ENCODE measurements around the gene AUNIP. TPM values are rescaled to one million over a fixed set of nuclear protein-coding genes. Genes with fewer than 3 reads are reported as not detected.

AUNIP gene
- total RNA-seq, 1 experiment from 2014 or later: 17.6 TPM

- H3K4me2 ChIP-seq (ENCODE audit: low read length): peak within 1 kb of the TSS; percentile 97
- intact Hi-C loops (cut with micrococcal nuclease): loop anchor here (10.0 kb wide), 1 partner anchor 105 kb away; no protein-coding TSS in a partner anchor
- peak within 1 kb of the TSS; percentile 75 for H3K9ac ChIP-seq (ENCODE audit: low read length)
- peaks cover 16% of the 10 kb centered on the region; the same call in 1 of the 2 replicates for H3K4me1 ChIP-seq (ENCODE audit: insufficient read depth, low read length)
- H4K20me1 ChIP-seq (ENCODE audit: low read length): no peaks in the 10 kb centered on the region
- H3K4me3 ChIP-seq (ENCODE audit: low read length): peak within 1 kb of the TSS; percentile 78
- no peaks in the 10 kb centered on the region for H3K9me3 ChIP-seq (ENCODE audit: low read length)
- ATAC-seq: peak; percentile 75
- CTCF ChIA-PET: interaction anchor here (0.8 kb wide), 1 partner anchor 191 kb away, joined by 4 read pairs; no protein-coding TSS in a partner anchor
- no peaks in the 10 kb centered on the region for H3K36me3 ChIP-seq (ENCODE audit: low read depth, low read length)
- TF ChIP-seq EZH2 (IDR thresholded peaks at IDR 0.05; ENCODE audit: low read length, unreplicated experiment): no peak
- TF ChIP-seq EZH2phosphoT487 (IDR thresholded peaks at IDR 0.05; ENCODE audit: borderline replicate concordance, low read length): no peak
- no peak for TF ChIP-seq CTCF (conservative IDR thresholded peaks at IDR 0.05; ENCODE audit: low read depth, low read length)
- DNase-seq: peak; percentile 39
- BruUV-seq (replicated peaks): no TSS peak
- peaks cover 6% of the 10 kb centered on the region; the same call in 1 of the 2 replicates for H3K79me2 ChIP-seq (ENCODE audit: low read length)
- no peak within 1 kb of the TSS for H3K27ac ChIP-seq (ENCODE audit: low read length)
- peak within 1 kb of the TSS; percentile 86 for H2AFZ ChIP-seq (ENCODE audit: low read length)
- no peaks in the 10 kb centered on the region for H3K9me2 ChIP-seq (replicated peaks; ENCODE audit: low read length)
- POLR2A ChIA-PET (ENCODE audit: unreplicated experiment): no interaction called here
- no peaks in the 10 kb centered on the region for H3F3A ChIP-seq (ENCODE audit: low read length, unreplicated experiment)
- no peaks in the 10 kb centered on the region for H3K27me3 ChIP-seq (ENCODE audit: low read length)
Measured at GRCh38 chr1:25799935-25800702, 59.1 kb downstream of the AUNIP start, which contains the start of gene SELENON. TSS of gene SELENON (plus strand) at chr1:25800193. CDS start at chr1:25800231, 38 bp downstream.

GRCh38 chr1:25799352-25799934, 59.8 kb downstream of the AUNIP start:
- TF ChIP-seq CTCF (conservative IDR thresholded peaks at IDR 0.05; ENCODE audit: low read depth, low read length) (no peak), EZH2 (IDR thresholded peaks at IDR 0.05; ENCODE audit: low read length, unreplicated experiment) (no peak), EZH2phosphoT487 (IDR thresholded peaks at IDR 0.05; ENCODE audit: borderline replicate concordance, low read length) (no peak)
- no peak for DNase-seq
- H3K9ac ChIP-seq (ENCODE audit: low read length): peak overlapping the region; percentile 51
- H3K4me3 ChIP-seq (ENCODE audit: low read length): peak overlapping the region; percentile 61
- H3K27ac ChIP-seq (ENCODE audit: low read length): no peak overlapping the region
- H3K9me3 ChIP-seq (ENCODE audit: low read length): no peaks in the 10 kb centered on the region
- H3K4me2 ChIP-seq (ENCODE audit: low read length): peak overlapping the region; percentile 83
- H3K9me2 ChIP-seq (replicated peaks; ENCODE audit: low read length): no peaks in the 10 kb centered on the region
- BruUV-seq (replicated peaks): TSS peak; percentile 80
- peak overlapping the region; percentile 86 for H2AFZ ChIP-seq (ENCODE audit: low read length)
- no peaks in the 10 kb centered on the region for H3F3A ChIP-seq (ENCODE audit: low read length, unreplicated experiment)
- H3K36me3 ChIP-seq (ENCODE audit: low read depth, low read length): no peaks in the 10 kb centered on the region
- ChIA-PET CTCF (interaction anchor here (0.8 kb wide), 1 partner anchor 191 kb away, joined by 4 read pairs; no protein-coding TSS in a partner anchor), POLR2A (ENCODE audit: unreplicated experiment) (no interaction called here)
- ATAC-seq: no peak
- H3K79me2 ChIP-seq (ENCODE audit: low read length): peaks cover 6% of the 10 kb centered on the region; the same call in 1 of the 2 replicates
- no peaks in the 10 kb centered on the region for H4K20me1 ChIP-seq (ENCODE audit: low read length)
- peaks cover 16% of the 10 kb centered on the region; the same call in 1 of the 2 replicates for H3K4me1 ChIP-seq (ENCODE audit: insufficient read depth, low read length)
- intact Hi-C loops (cut with micrococcal nuclease): loop anchor here (10.0 kb wide), 1 partner anchor 105 kb away; no protein-coding TSS in a partner anchor
- H3K27me3 ChIP-seq (ENCODE audit: low read length): no peaks in the 10 kb centered on the region
